HG02852 (cell line): Measurements from ENCODE around the gene WLS.
"Not testable (repeated sequence)": the region's sequence is repeated elsewhere in the genome, so short reads cannot be mapped to it uniquely, and the experiment has no call there.

Experiments used
- ATAC-seq: cut with Tn5 transposase; IDR thresholded peaks from one replicate; pipeline ENCODE4 v1.9.1; 2021; ENCODE audit warnings: mild to moderate bottlenecking, moderate library complexity; ENCODE audit not compliant: unreplicated experiment

WLS gene

GRCh38 chr1:68232289-68233148 is at the start of gene WLS:
WLS (minus strand) TSS chr1:68232523; CDS start chr1:68232299, 224 bp downstream.
- no peak for ATAC-seq

DNA sequence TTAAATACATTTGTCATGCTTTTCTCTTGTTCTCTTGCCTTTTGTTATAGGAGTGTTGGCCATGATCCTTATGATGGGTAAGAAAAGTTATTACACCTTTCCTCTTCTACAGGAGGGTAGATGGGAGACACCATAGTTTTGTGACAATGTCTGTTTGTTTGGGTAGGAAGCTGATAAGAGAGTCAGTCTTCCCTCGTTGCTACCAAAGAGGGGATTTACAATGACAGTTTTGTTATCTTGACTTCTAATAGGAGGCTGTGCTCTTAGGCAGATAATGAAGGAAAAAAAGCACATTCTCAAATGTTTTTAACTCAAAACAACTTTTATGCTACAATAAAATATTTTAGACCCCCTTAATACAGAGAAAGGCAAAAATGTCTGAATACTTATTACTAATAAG is 48.0 kb upstream of the WLS start:
- no peak for ATAC-seq

DNA sequence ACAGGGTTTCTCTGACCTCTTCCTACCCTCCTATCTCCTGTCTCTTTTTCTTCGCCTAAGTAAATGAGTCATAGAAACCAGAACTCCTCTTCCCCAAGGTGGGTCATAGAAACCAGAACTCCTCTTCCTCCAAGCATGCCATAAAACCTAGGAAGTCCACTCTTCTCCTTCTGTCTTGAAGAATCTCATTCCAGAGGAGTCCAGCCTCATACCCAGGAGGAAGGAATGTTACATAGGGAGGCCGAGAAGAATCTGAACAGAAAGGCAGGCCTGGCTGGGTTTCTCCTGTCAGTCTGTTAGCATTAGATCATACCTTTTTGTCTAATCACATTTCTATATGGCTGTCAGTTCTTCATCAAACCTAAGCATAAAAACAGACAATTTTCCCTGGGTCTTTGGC is 47.5 kb upstream of the WLS start:
- ATAC-seq: no peak

GRCh38 chr1:68278221-68278620 is 45.9 kb upstream of the WLS start:
- ATAC-seq: no peak

DNA sequence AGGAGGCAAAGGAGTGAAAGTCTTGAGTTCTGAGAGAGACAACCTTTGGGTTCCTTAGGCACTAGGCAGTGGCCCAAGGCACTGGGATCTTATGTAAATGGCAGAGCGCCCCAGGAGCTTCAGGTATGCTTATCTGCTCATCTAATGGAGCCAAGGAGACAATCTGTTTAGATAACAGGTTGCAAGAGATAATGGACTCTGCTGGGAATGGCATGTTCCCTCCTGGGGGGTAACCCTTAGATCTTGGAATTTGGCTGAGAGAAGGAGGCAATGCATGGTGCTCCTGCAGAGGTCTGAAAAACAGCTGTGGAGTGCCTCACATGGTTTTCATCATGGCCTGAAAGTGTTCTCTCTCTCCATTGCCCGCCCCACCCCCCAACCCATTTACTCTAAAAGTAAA is 44.1 kb upstream of the WLS start:
- no peak for ATAC-seq

GRCh38 chr1:68273530-68273929 is 41.2 kb upstream of the WLS start:
- no peak for ATAC-seq

GRCh38 chr1:68271596-68271995 is 39.3 kb upstream of the WLS start:
- no peak for ATAC-seq

DNA sequence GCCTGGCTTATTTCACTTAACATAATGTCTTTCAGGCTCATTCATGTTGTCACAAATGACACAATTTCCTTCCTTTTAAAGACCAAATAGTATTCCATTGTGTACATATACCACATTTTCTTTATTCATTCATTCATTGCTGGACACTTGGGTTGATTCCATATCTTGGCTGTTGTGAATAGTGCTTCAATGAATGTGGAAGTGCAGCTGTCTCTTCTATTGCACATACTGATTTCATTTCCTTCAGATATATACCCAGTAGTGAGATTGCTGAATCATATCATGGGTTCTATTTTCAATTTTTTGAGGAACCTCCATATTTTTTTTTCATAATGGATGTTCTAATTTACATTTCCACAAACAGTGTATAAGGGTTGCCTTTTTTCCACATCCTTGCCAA is 38.6 kb upstream of the WLS start:
- ATAC-seq: no peak

GRCh38 chr1:68269637-68270430 is 37.5 kb upstream of the WLS start:
- no peak for ATAC-seq

DNA sequence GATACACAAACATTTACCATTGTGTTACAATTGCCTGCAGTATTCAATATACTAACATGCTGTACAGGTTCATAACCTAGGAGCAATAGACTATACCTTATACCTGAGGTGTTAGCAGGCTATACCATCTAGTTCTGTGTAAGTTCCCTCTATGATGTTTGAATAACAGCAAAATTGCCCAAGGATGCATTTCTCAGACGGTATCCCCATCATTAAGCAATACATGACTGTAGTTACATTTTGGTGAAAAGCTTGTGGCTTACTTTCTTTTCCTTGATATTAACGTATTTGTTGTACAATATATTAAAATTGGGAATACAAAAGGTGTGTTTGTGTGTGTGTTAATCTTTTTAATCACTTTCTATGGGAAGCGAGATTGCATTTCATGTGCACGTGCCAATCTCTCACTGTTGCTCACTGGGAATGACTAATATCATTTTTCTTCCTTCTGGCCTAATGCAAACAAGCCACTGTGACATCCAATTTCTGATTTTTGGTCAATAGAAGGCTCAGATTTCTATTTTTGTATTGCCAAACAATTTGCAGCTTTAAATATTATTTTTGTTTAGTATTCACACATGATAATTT is 36.7 kb upstream of the WLS start:
- ATAC-seq: no peak

DNA sequence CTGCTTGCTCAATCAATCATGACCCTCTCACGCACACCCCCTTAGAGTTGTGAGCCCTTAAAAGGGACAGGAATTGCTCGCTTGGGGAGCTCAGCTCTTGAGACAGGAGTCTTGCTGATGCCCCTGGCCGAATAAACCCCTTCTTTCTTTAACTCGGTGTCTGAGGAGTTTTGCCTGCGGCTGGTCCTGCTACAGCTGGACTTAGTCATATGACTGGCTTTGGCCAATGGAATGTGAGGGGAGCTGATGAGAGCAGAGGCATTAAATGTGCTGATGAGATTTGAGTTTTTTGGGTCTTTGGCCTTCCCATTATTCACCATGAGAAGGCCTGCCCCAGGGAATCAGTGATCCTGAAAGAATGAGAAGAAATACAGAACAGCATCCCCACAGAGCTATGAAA is 24.5 kb upstream of the WLS start:
- ATAC-seq: not testable (repeated sequence)

DNA sequence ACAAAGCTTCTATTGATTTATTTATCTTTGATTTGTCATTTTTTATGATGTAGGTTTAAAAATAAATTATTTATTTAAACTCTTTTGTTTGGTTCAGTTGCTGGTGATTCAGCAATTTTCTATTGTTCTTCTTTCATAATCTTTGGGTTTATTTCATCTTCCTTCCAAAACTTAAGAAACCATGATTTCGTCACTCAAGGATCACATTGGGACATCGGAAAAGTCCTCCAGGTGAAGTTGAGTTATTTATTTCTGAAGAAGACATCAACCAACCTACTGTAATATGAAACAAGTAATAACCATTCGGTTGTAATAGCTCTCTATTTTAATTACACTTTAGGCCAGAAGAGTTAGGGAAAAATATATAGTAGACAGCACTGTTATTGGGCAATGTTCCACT is 23.0 kb upstream of the WLS start:
- ATAC-seq: no peak

DNA sequence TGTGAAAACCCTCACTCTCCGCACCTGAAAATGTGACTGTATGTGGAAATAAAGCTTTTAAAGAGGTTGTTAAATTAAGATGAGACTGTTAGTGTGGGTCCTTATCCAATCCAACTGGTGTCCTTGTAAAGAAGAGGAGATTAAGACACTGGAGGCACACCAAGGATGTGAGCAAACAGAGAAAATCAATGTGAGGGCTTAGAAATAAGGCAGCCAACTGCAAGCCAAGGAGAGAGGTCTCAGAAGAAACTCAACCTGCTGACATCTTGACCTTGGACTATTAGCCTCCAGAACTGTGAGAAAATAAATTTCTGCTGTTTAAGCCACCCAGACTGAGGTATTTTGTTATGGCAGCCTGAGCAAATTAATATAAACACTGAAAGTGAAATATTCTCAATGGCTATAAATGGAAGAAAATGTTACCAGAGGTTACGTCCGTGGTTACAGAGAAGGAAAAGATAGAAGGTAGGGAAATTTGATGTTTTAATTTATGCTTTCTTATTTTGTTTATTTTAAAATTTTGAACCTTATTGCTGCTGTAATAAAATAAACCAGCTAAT is 22.4 kb upstream of the WLS start:
- ATAC-seq: no peak

- ATAC-seq: no peak
Measured at GRCh38 chr1:68237040-68237439, 4.7 kb upstream of the WLS start.

GRCh38 chr1:68234094-68234493 is 1.8 kb upstream of the WLS start:
- ATAC-seq: no peak

DNA sequence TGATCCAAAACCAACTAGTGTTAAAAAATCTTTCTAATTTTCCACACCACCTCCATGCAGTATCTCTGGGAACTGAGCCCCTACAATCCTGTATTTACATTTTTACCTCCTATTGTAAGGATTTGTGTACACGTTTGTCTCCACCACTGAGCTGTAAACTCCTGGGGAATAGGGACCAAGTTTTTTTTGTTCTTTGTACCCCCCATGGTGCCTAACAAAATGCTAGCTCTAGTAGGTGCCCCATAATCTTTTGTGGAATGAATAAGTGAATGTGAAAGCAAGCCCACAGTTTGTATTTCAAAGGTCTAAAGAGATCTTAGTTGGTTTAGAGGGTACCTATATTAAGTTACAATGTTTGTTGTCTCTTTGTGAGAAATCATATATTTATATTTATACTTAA is 879 bp upstream of the WLS start:
- no peak for ATAC-seq

DNA sequence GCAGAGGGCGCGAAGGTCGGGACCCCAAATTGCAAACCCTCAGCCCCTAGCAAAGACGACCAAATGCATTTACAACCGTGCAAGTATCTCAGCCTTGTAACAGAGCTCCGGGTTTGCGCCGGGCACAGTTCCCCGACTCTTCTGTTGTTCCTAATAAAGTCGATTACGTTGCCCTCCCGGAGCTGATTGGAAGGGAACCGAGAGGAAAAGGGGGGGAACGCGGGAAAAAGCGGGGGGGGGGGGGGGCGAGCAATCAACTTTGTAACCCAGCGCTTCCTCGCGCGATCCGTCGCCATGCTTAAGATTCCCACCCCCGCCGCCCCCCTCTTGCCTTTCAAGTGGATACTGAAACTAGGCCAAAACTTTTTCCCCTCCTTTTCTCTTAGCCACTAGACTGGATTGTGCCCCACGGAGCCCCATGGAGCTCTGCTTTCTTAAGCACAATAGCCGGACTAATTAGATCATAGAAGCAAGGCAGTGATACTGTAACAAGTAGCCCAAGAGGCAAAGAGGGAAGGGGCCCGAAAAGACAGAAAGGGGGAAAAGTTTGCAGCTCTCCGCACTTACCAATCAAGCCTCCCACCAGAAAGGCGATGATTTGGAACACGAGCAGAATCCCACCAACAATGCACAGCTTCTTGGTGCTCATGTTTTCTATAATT is 565 bp downstream of the WLS start:
- no peak for ATAC-seq

GRCh38 chr1:68230901-68231626 is 1.3 kb downstream of the WLS start:
- ATAC-seq: no peak

- no peak for ATAC-seq
Measured at GRCh38 chr1:68230484-68230802, 1.9 kb downstream of the WLS start.

DNA sequence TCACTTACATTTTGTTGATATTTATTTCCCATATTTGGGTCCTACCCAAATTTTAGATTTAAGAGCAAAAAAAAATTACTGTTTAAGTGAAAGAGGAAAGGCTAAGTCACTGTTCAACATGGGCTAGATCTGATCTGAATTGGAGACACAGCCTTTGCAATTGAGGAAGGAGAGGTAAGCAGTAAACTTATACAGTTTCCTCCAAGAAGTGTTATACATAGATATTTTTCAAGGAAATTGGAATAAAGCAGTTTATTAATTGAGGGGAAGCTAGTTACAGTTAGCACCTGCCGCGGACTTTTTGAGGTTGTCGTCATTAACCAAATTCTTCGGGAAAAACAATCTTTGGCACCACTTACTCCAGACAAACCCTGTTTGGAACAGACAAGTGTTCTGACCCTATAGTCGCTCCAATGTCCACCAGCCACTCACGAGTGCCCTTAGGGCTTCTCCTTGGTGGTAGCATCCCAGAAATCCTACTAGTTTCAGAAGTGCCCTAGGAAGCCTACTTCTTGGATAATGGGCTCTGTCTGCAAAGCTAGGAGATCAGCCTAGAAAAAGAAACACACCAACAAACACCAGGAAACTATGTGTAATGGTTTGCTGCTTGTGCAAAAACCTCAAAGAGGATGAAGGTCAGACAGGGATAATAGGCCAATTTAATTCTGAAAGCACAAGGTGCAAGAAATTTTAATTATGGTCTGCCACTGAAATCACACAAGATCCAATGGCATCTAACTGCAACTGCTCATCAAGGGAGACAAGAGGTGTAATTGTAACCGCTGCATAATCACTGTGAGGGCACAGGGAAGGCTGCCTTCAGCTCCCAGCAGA is 2.5 kb downstream of the WLS start:
- ATAC-seq: no peak
